Stimulated activated CD4-positive, alpha-beta T cell treated with anti-CD3 and anti-CD28 coated beads, Interleukin-1b, Interleukin-23, amount 100 ng/mL, for 4 hours (primary cell): ENCODE results near the gene SLC25A27.

ENCODE experiments used
- DNase-seq, 2 donors: peaks; one replicate each; pipeline ENCODE4 v3.0.0-alpha.2; 2020; ENCODE audit warnings: low read depth in 2 of 2

The SLC25A27 gene

DNA sequence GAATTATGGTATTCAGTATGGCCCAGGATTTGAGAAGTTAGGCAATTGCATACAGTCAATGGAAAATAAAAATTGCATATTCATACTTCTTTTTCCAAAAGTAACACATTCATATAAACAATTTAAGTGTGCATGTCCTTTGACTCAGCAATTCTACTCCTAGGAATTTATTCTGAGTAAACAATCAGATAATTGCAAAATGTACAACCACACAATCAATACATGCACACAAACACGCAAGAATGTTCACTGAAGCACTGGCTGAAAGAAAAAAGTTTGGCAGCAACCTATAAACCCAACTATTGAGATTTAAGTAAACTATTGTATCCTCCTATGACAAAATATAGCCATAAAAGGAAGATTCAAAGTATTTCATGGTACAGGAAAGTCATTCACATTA, 1.8 kb upstream of the SLC25A27 start:
- DNase-seq = no peak

DNA sequence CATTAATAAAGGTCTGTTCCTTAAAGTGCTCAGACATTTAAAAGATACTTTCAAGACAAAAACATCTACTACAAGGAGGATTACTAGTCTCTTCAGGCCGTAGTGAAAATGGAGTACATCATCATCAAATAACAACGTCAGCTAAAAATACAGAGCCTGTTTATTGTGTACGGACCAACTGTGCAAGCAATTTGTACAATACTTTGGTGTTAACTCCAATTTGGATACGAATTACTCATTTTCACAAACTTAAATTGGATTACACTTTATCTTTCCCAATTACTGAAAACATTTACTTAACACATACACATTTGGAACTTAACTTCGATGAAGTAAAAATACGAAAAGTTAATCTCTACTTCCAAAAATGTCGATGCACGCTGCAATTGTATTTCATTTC, 959 bp upstream of the SLC25A27 start:
- no peak for DNase-seq

DNA sequence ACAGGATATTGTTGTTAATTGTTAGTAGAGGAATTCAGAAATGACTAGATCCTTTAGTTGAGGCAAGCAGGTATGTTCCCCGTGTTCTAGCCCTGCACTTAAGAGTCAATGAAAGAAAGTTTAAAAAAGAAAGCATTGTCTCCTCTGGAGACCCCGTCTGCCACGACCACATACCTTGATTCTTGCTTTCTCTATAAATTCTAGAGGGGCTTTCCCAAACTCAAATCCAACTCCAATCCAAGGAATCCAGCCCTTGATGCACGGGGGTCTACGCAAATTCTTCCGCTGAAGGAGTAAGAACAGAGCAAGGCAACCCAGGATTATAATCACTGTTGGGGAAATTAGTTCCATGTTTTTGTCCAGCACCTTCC, 558 bp upstream of the SLC25A27 start:
- DNase-seq = no peak

DNA sequence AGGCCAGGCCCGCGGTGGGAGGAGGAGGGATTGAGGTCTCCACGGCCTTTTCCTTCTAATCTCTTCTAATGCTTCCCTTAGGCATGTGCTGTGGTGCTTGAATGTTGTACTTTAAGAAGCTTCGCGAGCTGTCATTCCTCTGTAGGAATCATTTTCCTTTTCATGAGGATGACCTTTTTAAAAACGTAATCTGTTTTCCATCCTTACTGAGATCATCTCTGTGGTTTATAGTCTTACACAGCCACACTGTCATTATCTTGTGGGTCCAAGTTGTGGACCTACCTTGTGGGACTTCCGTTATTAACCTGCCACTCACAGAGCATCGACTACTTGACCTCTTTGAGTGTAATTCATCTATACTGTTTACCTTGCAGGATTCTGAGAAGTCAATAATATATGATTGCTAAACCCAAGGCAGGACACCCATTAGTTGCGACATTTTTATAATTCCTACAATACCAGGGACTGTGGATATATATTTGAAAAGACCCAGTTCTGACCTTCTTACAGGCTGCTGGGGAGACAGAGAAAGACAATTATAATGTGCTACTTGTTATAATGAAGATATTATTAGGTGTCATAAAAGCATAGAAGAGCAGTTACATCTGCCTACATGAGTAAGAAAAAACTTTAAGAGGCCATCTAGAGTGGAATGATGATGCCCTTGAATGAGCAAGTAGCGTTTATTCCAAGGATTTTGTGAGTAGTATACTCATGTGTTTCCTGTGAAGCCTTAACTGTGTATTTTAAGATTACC, 842 bp downstream of the SLC25A27 start:
- no peak for DNase-seq

DNA sequence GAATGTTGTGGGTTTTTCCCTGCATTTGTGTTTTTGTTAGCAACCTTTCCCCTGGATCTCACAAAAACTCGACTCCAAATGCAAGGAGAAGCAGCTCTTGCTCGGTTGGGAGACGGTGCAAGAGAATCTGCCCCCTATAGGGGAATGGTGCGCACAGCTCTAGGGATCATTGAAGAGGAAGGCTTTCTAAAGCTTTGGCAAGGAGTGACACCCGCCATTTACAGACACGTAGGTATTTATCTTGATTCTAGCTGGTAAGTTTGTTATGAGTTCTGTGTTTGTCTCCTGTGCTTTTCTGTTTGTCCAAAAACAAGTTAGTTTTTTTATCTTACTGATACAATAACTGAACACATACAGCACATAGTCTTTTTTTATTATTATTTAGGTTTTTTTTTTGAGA, 3.0 kb downstream of the SLC25A27 start:
- no peak for DNase-seq

DNA sequence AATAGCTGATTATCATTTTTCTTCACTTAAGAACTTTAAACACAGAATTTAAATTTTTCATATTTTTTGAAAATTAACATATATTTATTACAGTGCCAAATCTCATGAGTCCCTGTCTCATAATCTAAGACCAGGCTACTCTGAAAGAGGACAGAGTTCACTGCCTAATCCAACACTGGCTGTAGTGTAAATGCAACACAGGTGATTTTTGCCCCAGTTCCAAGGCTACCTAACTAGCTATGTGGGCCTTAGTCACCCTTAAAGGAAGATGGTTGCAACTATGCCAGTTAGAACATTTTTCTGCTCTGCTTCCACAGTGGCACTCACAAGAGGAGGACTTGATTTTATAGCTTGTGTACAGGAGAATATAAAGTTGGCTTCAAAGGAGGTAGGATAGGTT, 4.9 kb downstream of the SLC25A27 start:
- no peak for DNase-seq

DNA sequence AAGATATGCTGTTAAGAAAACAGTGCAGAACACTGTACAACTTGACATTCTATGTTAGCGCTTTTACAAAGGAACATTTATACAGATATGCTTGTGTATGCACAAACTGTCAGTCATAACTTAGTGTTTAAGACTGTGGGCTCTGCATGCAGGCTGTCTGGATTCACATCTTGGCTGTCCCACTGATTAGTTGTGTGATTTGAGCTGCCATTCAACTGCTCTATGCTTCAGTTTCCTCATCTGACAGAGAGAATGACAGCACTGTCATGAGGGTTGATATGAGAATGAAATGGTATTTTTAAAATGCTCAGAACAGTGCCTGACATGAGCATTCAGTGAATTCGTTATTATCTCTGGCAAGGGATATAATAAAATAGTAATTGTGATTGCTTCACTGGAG, 8.7 kb downstream of the SLC25A27 start:
- DNase-seq = no peak

DNA sequence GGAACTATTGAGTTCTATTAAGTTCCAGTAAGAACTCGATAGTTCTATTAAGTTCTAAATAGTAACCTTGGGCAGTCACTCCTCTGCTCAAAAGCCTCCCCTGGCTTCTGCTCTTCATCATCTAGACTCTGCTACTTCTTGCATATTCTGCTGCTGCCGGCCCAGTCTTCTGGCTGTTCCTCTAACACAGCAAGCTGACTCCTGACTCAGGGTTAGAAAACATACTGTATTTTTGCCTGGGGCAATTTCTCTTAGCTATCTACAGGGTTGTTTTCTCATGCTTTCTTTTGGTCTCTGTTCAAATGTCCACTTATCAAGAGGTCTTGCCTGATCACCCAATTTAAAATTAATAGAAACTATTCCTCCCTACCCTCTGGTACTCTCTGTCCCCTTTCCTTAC, 14.6 kb downstream of the SLC25A27 start:
- no peak for DNase-seq

DNA sequence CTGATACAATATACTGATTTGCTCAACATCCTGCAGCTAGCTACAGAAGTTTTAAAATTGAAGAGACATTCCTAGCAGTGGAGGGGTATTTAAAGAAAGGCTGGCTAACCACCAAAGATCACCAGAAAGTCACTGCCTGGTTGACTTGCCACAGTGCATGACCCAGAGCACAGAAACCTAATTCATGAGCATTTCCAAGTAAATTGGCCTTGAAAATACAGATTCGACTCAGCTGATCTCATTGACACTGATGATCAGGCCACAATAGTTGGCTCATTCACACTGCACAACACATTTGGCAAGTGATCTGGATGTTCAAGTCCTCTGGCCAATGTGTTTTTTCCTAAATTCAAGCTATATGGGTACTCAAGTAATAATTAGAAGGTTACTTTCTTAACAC, 21.6 kb downstream of the SLC25A27 start:
- DNase-seq = no peak

DNA sequence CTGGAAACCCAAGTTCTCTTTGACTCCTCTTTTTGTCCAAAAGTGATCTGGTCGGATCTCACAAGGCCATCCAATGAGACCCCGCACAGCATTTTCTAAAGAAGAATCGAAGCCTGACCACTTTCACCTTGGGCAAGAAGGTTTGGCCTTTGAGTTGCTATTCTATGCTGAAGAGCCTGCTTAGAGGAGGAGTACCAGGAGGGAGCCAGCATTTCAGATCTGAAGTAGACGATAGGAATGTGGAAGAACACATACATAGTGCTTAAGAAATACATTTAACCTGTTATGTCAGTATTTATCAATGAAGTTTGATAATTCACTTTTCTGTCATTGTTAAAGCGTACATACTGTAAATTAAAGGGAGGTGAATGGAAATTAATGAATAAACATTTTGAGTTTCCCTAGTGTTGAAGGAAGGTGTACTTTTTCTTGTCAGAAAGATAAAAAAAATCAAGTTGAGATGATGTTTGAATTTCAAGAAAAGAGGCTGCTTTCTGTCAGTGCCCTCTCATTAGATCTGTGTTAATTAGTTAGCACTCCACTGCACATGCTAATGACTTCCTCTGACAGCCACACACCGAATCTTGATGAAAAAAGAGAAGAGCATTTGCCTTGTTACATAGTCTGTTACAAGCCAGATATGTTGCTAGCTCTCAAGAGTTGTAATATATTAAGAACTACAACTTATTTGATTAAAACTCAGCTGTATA, 24.0 kb downstream of the SLC25A27 start:
- DNase-seq = no peak

DNA sequence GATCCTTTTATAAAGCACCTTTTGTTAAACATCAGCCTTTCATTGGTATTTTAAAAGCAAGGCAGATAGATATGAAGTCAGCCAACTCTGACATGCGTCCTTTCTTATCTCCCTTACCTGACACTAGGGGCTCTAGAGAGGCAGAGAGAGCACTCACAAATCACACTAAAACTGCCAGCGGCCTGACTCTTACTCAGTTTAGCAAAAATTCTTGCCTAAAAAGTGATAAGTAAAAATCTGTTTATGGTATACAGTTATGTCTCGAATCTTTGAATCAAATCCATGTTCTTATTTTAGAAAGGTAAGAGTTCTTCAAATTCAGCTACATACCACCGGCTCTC, 24.5 kb downstream of the SLC25A27 start:
- DNase-seq = no peak

DNA sequence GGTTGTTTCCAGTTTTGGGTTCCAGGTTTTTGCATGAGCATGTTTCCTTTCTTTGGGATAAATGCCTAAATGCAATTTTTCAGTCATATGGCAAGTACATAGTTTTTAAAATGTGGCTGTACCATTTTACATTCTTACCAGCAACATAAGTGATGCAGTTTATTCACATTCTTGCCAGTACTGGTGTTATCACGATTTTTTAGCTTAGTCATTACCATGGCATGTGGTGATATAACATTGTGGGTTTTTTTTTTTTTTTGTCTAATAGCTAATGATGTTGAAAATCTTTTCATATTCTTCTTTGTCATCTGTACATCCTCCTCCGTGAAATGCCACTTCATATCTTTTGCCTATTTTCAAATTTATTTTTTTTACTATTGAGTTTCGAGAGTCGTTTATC, 32.0 kb downstream of the SLC25A27 start:
- no peak for DNase-seq

DNA sequence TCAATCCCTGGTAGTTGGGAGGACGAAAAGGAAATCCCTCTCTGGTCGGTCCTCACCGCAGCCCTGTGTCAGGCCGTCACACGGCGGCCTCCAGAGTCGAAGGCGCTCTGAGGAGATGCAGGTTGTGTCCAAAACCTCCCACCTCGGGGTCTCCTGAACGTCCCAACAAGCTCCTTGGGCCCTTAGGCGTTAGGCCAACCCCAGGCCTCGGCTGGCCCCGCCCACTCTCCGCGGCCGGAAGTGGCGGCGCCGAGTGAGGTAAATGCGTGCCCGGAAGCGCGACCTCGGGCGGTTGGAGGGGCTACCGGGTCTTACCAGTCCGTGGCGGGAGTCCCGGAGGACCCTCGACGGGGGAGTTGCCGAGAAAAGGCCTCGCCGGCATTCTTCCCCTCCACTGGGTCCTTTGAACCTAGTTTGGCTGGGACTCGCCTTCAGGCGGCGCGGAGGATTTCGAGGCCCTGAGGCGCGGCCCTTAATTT, 34.9 kb downstream of the SLC25A27 start, which contains the start of gene TDRD6:
TSS of gene TDRD6 (plus strand) at position 267 of the 479 bp plus-strand sequence. CDS start 244 bp downstream, outside the sequence.
- no peak for DNase-seq

DNA sequence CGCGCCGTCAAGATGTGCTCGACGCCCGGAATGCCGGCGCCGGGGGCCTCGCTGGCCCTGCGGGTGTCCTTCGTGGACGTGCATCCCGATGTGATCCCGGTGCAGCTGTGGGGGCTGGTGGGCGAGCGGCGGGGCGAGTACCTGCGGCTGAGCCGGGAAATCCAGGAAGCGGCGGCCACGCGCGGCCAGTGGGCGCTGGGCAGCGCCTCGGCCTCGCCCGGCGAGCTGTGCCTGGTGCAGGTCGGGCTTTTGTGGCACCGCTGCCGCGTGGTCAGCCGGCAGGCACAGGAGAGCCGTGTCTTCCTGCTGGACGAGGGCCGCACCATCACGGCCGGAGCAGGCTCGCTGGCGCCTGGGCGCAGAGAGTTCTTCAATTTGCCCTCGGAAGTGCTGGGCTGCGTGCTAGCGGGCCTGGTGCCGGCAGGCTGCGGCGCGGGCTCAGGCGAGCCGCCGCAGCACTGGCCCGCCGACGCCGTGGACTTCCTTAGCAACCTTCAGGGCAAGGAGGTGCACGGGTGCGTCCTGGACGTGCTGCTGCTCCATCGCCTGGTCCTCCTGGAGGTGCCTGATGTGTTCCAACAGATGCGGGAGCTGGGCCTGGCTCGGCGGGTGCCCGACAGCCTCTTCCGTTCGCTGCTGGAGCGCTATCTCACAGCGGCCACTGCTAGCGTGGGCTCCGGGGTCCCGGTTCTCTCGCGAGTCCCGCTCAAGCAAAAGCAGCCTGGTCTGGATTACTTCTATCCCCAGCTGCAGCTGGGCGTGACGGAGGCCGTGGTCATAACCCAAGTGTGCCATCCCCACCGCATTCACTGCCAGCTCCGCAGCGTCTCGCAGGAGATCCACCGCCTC, 35.6 kb downstream of the SLC25A27 start:
- DNase-seq = no peak

DNA sequence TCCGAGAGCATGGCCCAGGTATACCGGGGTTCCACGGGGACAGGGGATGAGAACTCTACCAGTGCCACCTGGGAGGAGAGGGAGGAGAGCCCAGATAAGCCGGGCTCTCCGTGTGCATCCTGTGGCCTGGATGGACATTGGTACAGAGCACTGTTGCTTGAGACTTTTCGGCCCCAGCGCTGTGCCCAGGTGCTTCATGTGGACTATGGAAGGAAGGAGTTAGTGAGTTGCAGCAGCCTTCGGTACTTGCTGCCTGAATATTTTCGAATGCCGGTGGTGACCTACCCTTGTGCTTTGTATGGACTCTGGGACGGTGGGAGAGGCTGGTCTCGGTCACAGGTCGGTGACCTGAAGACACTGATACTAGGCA, 36.2 kb downstream of the SLC25A27 start:
- DNase-seq = no peak

DNA sequence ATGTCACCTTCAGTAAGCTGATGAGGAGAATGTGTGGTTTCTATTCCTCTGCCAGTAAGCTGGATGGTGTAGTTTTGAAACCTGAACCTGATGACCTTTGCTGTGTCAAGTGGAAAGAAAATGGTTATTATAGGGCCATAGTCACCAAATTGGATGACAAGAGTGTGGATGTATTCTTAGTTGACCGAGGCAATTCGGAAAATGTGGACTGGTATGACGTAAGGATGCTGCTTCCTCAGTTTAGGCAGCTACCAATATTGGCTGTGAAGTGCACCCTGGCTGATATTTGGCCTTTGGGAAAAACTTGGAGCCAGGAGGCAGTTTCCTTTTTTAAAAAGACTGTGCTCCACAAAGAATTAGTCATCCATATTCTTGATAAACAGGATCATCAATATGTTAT, 36.9 kb downstream of the SLC25A27 start:
- no peak for DNase-seq

DNA sequence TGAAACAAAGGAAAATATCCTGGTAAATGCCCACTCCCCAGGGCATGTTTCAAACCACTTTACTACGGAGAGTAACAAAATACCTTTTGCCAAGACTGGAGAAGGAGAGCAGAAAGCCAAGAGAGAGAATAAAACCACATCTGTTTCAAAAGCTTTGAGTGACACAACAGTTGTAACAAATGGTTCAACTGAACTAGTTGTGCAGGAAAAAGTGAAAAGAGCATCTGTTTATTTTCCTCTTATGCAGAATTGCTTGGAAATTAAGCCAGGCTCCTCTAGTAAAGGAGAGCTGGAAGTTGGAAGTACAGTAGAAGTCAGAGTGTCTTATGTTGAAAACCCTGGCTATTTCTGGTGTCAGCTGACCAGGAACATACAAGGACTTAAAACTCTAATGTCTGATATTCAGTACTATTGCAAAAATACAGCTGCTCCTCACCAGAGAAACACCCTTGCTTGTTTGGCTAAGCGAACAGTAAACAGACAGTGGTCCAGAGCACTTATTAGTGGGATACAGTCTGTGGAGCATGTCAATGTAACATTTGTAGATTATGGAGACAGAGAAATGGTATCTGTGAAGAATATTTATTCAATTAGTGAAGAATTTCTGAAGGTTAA, 37.5 kb downstream of the SLC25A27 start:
- no peak for DNase-seq

DNA sequence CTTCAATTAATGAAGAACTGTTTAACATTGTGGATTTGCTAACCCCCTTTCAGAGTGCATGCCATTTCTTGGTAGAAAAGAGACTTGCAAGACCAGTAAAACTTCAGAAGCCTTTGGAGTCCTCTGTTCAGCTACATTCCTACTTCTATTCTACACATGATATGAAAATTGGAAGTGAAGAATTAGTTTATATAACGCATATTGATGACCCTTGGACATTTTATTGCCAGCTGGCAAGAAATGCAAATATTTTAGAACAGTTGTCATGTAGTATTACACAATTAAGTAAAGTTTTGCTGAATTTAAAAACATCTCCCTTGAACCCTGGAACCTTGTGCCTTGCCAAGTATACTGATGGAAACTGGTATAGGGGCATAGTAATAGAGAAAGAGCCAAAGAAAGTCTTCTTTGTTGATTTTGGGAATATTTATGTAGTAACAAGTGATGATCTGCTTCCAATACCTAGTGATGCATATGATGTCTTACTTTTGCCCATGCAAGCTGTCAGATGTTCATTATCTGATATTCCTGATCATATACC, 38.2 kb downstream of the SLC25A27 start:
- DNase-seq = no peak

DNA sequence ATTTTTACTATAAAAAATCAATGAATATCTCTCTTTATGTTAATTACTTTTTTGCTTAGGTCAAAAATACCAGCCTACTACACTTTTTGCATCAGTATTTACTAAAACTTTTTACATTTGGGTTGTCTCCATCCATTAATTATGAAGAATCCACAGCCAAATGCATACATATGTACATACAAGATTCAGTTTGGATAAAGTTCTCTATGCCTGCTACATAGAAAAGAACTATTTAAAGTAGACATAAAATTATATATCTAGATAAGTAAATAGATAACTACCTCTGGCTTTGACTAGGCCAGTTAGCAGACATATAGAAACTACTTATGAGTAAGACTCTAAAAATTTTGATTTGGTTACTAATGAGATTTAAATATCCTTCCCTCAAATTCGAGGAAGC, 47.2 kb downstream of the SLC25A27 start:
- DNase-seq = no peak

DNA sequence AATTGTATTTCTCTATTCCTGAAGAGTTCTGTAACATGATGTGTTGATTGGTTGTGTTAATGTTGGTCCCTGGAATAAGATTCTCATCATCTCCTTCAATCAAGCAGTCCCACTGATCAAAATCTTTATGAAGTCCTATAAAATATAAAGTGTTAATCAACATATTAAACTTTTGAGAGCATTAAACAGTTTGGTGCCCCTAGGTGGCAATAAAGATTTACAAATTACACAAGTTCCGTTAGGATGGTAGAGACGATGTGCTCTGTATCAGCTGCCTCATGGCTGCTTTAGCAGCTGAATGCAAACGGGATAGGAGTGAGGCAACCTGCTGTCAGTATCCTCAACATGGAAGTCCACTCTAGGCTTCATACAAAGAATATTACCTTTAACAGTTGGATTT, 51.8 kb downstream of the SLC25A27 start:
- no peak for DNase-seq

DNA sequence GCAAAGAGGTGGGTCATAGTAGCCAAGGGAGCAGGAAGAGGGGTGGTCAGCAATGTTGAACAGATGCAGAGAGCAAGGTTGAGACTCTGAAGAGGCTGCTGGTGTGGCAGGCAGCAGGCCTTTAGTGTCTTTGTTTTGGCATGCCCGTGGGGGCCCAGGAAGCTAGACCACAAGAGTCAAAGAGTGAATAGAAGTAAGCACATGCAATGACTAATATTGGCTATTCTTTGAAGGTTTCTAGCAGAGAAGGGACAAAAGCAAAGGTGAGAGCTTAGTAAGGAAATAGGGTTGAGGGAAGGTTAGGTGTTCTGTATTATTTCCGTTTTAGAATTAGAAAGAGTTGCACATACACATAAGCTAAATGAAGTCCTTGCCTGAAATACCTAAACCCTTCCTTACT, 53.7 kb downstream of the SLC25A27 start:
- DNase-seq = no peak

DNA sequence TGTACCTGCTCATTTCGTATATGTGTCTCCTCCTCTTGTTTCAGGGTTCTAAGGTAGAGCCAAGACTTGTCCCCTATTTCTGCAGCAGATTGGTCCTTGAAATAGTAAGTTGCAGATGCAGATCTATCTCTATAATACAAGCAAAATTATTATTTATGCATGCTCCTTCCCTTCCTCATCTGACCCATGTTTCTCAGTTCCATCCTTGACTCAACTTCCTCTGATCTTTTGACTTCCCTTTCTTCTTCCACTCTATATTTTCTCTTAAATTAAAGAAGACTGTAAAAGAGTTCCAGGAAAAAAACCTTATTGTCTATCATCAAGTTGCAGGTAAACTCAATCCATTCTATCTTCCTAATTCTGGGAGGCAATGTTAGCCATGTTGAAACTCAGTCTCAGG, 58.7 kb downstream of the SLC25A27 start:
- no peak for DNase-seq
